ENCODE data around the gene MACROD1. TPM values are rescaled to one million over a fixed set of nuclear protein-coding genes. Genes with fewer than 3 reads are reported as not detected.

MACROD1 gene
- total RNA-seq, 4 donors from 2014 or later, result 30.6 to 45.0 (median 35.0) TPM

DNA sequence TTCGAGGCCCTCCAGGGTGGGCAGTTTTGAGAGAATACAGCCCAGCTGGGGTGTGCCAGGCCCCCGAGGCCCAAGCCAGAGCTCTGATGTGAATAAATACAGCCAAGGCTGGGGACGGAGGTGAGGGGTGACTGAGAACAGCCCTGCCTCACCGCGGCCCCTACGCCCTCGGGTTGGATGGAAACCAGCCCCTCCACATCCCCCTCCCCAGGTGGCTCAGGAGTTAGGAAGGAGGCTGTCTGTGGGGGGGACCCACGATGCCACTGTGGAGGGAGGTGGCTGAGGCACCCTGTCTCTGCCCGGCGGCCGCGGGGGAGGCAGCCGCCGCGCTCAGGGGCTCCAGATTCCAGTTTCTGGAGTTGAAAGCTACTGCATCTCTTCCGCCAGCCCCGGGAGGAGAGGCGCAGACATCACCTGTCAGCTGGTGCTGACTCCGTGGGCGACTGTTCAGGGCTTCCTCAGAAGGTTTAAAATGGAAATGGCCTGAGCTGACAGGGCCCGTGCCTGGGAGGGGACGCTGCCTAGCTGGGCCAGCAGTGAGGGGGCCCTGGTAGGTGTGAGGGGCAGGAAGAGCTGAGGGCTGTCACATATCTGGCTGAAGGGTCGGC lies 128.8 kb downstream of the MACROD1 start:
- TF ChIP-seq, protein P1, sequence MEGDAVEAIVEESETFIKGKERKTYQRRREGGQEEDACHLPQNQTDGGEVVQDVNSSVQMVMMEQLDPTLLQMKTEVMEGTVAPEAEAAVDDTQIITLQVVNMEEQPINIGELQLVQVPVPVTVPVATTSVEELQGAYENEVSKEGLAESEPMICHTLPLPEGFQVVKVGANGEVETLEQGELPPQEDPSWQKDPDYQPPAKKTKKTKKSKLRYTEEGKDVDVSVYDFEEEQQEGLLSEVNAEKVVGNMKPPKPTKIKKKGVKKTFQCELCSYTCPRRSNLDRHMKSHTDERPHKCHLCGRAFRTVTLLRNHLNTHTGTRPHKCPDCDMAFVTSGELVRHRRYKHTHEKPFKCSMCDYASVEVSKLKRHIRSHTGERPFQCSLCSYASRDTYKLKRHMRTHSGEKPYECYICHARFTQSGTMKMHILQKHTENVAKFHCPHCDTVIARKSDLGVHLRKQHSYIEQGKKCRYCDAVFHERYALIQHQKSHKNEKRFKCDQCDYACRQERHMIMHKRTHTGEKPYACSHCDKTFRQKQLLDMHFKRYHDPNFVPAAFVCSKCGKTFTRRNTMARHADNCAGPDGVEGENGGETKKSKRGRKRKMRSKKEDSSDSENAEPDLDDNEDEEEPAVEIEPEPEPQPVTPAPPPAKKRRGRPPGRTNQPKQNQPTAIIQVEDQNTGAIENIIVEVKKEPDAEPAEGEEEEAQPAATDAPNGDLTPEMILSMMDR (IDR thresholded peaks at IDR 0.05), result no peak
- no peak for TF ChIP-seq EP300 (IDR thresholded peaks at IDR 0.05)
- no peak for TF ChIP-seq POLR2A (IDR thresholded peaks at IDR 0.05)

DNA sequence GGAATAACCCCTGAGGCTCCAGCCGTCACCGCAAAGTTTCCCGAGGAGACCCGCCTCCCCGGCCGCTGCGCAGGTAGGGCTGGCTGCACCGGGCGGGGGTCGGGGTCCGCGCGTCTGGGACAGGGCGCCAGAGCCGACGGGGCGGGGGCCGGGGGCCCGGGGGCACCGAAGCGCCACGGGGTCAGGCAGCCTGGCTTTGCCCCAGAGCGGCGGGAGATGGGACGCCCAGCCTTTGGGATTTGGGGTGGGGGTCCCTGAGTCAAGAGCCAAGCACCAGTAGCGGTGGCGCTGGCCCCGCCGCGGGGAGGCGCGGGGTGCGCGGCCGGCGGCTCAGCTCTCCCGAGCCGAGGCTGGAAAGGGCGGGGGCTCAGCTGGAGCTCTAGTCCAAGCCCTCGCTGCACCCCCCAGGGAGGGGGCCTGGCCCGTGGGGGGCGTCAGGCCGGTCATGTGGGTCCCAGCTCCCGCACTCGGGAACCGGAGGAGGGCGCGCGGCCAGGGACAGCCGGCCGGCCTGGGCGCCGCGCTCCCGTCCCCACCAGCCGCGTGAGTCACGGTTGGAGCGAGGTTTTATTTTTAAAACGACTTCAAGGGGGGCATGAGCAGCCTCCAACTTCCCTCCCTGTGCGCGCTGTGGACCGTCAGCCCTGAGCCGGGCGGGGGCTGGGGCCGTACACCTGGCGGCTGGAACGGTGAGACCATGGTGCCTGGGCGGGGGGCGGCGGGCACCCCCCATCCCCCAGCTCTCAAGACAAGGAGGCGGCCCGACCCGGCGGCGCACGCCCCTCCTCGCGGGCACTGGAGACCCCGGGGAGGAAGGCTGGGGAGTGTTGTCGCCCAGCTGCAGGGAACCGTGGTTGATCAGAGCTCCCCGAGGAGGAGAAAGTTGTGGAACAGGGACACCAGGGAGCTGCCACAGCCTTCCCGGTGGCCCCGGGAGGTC lies 129.6 kb downstream of the MACROD1 start:
- TF ChIP-seq, protein P1 (IDR thresholded peaks at IDR 0.05), result no peak
- TF ChIP-seq POLR2A (IDR thresholded peaks at IDR 0.05) (no peak), EP300 (IDR thresholded peaks at IDR 0.05) (no peak)
- peaks cover 0 to 36% of the 10 kb centered on the region in 2 donors for H3K27me3 ChIP-seq
- no peak for DNase-seq (ENCODE audit: low spot score in 2 of 2)

More for the DNA sequence above, 128.8 kb downstream of the MACROD1 start:
- 32 to 35% methylated on average over 11 to 18 of the region's 23 CpGs for WGBS, 2 donors
- peaks cover 0 to 36% of the 10 kb centered on the region in 2 donors for H3K27me3 ChIP-seq
- no peaks in the 10 kb centered on the region for H3K9me3 ChIP-seq
- no peak for DNase-seq (ENCODE audit: low spot score in 2 of 2)
- H3K4me3 ChIP-seq, result peak overlapping the region; percentile 40 to 59 (median 48)
- peaks cover 0 to 66% (median 17%) of the 10 kb centered on the region in 4 donors for H3K4me1 ChIP-seq
- no peaks in the 10 kb centered on the region for H3K36me3 ChIP-seq
- peak overlapping the region in 3 of 4 donors; percentile 54 to 88 (median 82) for H3K27ac ChIP-seq

DNA sequence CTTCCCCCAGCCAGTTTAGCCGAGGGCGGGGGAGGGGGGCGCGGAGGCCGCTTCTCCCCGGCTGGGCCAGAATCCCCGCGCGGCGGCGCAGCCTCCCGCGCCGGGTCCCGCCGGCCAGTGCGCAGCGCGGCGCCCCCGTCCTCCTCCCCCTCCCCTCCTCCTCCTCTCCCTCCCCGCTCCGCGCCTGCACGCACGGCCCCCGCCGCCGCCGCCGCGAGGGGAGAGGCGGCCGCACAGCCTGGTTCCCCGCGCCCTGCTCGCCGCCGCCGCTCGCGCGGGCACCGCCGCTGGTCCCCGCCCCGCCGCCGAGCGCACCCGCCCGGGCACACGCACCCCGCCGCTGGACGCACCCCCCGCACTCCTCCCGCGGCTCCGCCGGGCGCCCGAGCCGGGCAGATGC lies 130.3 kb downstream of the MACROD1 start, which contains the start of gene FLRT1:
FLRT1 (plus strand) TSS at position 356 of the 400 bp plus-strand sequence. CDS start 80,337 bp downstream, outside the sequence.
- peaks cover 0 to 36% of the 10 kb centered on the region in 2 donors for H3K27me3 ChIP-seq
- peak within 1 kb of the TSS; percentile 26 to 88 (median 68) for H3K27ac ChIP-seq
- TF ChIP-seq, protein P1 (IDR thresholded peaks at IDR 0.05), result no peak
- TF ChIP-seq EP300 (IDR thresholded peaks at IDR 0.05) (no peak), POLR2A (IDR thresholded peaks at IDR 0.05) (no peak)
- DNase-seq (ENCODE audit: low spot score in 2 of 2), result no peak
- no peaks in the 10 kb centered on the region for H3K36me3 ChIP-seq
- peaks cover 0 to 50% (median 14%) of the 10 kb centered on the region in 4 donors for H3K4me1 ChIP-seq
- no peaks in the 10 kb centered on the region for H3K9me3 ChIP-seq
- WGBS, 2 donors, result 0% methylated on average over 2 of the region's 64 CpGs; no CpG with 5 or more reads in 1 of the 2 donors
- peak within 1 kb of the TSS; percentile 40 to 59 (median 48) for H3K4me3 ChIP-seq

More for the DNA sequence above, 129.6 kb downstream of the MACROD1 start:
- Histone ChIP-seq H3K36me3 (no peaks in the 10 kb centered on the region), H3K9me3 (no peaks in the 10 kb centered on the region), H3K27ac (peak overlapping the region; percentile 26 to 88 (median 68)), H3K4me3 (peak overlapping the region; percentile 40 to 59 (median 48)), H3K4me1 (peaks cover 0 to 58% (median 17%) of the 10 kb centered on the region in 4 donors)
- WGBS, 2 donors, result 0 to 1% methylated on average over 14 to 59 of the region's 85 CpGs

DNA sequence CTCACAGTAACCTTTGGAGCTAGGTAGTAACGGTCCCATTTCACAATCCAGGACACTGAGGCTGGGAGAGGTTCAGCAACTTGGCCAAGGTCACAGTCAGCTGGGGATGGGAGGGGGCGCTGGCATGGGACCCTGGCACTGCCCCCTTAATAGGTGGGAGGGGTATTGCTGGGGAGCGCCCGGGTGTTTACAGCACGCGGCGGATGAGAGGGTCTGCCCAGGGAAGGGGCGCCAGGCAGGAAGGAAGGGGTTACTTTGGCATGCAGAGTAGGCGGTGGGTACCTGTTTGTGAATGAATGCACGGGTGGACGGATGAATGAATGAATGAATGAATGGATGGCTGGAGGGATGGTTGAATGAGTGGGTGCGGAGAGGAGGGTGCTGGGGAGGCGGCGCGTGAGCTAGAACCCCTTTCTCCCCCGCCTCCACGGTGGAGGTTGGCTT lies 130.8 kb downstream of the MACROD1 start:
- H3K9me3 ChIP-seq, result no peaks in the 10 kb centered on the region
- H3K27me3 ChIP-seq, result peaks cover 0 to 36% of the 10 kb centered on the region in 2 donors
- DNase-seq (ENCODE audit: low spot score in 2 of 2), result no peak
- TF ChIP-seq EP300 (IDR thresholded peaks at IDR 0.05) (no peak), POLR2A (IDR thresholded peaks at IDR 0.05) (no peak)
- TF ChIP-seq, protein P1 (IDR thresholded peaks at IDR 0.05), result no peak
- H3K27ac ChIP-seq, result no peak overlapping the region
- 8 to 12% methylated on average over 16 to 17 of the region's 17 CpGs for WGBS, 2 donors
- peak overlapping the region in 1 of 4 donors; percentile 59 for H3K4me3 ChIP-seq
- H3K36me3 ChIP-seq, result no peaks in the 10 kb centered on the region
- H3K4me1 ChIP-seq, result peaks cover 0 to 46% (median 14%) of the 10 kb centered on the region in 4 donors
